ENCODE results near the gene CALCOCO2. TPM values are rescaled to one million over a fixed set of nuclear protein-coding genes. Genes with fewer than 3 reads are reported as not detected.

The CALCOCO2 gene
- total RNA-seq, 4 donors from 2014 or later, result 104 to 237 (median 132) TPM

GRCh38 chr17:48912476-48912875, 81.6 kb downstream of the CALCOCO2 start:
- peaks cover 19 to 23% of the 10 kb centered on the region in 2 donors for H3K4me1 ChIP-seq
- peaks cover 0 to 34% of the 10 kb centered on the region in 2 donors for H3K36me3 ChIP-seq
- no peaks in the 10 kb centered on the region for H3K27me3 ChIP-seq
- no peak for TF ChIP-seq CTCF (IDR thresholded peaks at IDR 0.05 in 4 of 5, conservative IDR thresholded peaks at IDR 0.05 in 1 of 5)
- TF ChIP-seq POLR2A (IDR thresholded peaks at IDR 0.05), result no peak
- in situ Hi-C loops (cut with MboI; ENCODE audit: low sequenced_read_pairs in 4 of 4) (no loop called here), intact Hi-C loops (cut with DNase I; ENCODE audit: low total_unique reads) (no loop called here)
- no peak overlapping the region for H3K4me3 ChIP-seq
- no peak for ATAC-seq
- no peak for DNase-seq
- H3K27ac ChIP-seq, result no peak overlapping the region
- H3K9me3 ChIP-seq, result no peaks in the 10 kb centered on the region

Other genes starting within 250 kb of the CALCOCO2 start
- 1 to 10 TPM; 1.3 to 5.5 (median 2.2) TPM for gene HOXB3, start 240.8 kb upstream of the CALCOCO2 start, total RNA-seq
- gene HOXB5, start 237.3 kb upstream of the CALCOCO2 start, total RNA-seq, result not detected
- gene HOXB6, start 226.0 kb upstream of the CALCOCO2 start, total RNA-seq, result 1 to 10 TPM in 2 of 4 donors, under 1 TPM in 2; 0.55 to 3.0 (median 1.3) TPM
- gene HOXB7, start 220.0 kb upstream of the CALCOCO2 start, total RNA-seq, result 1 to 10 TPM in 1 of 4 donors, under 1 TPM in 3; 0.36 to 3.0 (median 0.65) TPM
- under 1 TPM in 1 of 4 donors, not detected in 3; 0.27 TPM for gene HOXB8, start 215.7 kb upstream of the CALCOCO2 start, total RNA-seq
- not detected for gene HOXB9, start 204.7 kb upstream of the CALCOCO2 start, total RNA-seq
- gene PRAC1, start 108.5 kb upstream of the CALCOCO2 start, total RNA-seq, result not detected
- gene PRAC2, start 107.8 kb upstream of the CALCOCO2 start, total RNA-seq, result not detected
- not detected for gene HOXB13, start 102.3 kb upstream of the CALCOCO2 start, total RNA-seq
- under 1 TPM in 2 of 4 donors, not detected in 2; 0.10 TPM for gene TTLL6, start 13.8 kb upstream of the CALCOCO2 start, total RNA-seq
- 100 to 1,000 TPM; 229 to 482 (median 368) TPM for gene ATP5MC1, start 61.8 kb downstream of the CALCOCO2 start, total RNA-seq
- 10 to 100 TPM; 32.7 to 41.1 (median 35.4) TPM for gene UBE2Z, start 77.4 kb downstream of the CALCOCO2 start, total RNA-seq
- 100 to 1,000 TPM in 1 of 4 donors, 10 to 100 TPM in 3; 64.9 to 123 (median 76.8) TPM for gene SNF8, start 113.8 kb downstream of the CALCOCO2 start, total RNA-seq
- gene GIP, start 137.6 kb downstream of the CALCOCO2 start, total RNA-seq, result not detected
- not detected for gene IGF2BP1, start 166.3 kb downstream of the CALCOCO2 start, total RNA-seq

Data from gastrocnemius medialis (tissue), 4 donors.